HG03039 (cell line): ENCODE results near the gene IKZF1.

ENCODE experiments used
- ATAC-seq: cut with Tn5 transposase; IDR thresholded peaks from one replicate; pipeline ENCODE4 v1.9.1; 2021; ENCODE audit warnings: mild to moderate bottlenecking, moderate library complexity; ENCODE audit not compliant: unreplicated experiment

IKZF1 gene

DNA sequence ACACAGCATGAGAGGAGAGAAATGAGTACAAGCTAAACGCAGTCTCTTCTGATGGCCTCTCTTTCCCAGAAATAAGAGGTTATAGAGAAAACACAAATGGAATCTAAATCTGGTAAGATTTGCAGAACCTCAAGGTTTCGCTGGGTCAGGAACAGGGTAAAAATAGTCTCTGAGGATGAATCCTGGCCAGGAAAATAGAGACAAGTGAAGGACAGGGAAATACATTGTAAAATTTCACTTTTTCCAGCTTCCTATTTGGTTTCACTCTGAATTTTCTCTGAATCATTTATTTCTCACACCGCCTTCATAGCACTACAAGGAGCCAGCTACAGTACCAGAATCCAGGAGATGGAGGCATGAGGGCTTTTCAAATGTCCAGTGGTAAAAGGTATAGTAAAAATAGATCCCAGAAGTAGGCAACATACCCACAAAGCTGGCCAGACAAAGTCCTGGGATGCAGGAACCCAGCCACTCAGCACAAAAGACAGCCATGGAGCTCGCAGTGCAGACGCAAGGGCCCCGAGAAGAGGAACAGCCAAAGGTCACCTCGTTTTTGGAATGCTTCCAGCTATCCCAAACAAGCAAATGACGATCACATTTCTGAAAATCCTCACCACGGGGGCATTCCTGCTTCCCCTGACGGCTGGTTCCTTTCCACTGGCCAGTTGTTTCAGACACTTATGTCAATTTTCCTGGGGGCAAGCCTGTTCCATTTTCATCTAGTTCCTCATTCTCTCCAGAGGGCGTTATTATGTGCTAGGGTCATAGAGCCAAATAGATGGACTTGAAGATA lies 21.5 kb upstream of the IKZF1 start:
- ATAC-seq: no peak

DNA sequence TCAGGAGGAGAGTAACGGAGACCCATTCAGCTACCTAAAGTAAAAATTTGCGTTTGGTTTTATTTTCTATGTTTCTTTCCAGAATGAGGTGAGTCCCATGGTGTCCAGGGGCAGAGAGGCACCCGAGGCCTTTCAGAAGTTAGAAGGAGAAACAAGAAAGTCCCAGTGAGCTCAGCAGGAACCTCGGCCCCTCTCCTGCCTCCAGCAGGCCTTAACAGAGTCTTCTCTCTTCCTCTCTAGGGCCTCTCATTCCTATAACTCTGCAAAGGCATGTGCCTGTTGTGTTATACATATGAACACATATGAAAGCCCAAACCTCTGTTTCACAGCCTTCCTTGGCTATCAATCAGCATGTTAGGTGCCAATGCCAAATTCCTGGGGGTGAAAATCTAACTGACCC lies 20.8 kb upstream of the IKZF1 start:
- no peak for ATAC-seq

DNA sequence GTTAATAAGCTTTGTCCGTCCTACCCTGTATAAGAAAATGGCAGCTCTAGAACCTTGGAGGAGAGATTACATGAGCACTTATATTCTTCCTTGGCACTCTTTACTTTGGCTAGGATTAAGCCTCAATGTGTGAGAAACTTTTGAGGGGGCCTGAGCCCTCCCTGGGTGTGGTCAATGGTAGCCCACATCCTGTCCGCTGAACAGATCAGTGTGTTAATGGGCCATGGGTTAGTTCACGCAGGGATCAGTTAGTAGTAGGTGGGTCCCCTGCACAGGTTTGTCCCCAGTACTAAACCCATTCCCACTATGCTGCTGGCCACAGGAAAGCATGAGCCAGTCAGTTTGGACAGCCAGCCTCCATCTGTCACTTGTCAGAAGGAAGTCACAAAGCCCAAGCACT lies 20.2 kb upstream of the IKZF1 start:
- no peak for ATAC-seq

DNA sequence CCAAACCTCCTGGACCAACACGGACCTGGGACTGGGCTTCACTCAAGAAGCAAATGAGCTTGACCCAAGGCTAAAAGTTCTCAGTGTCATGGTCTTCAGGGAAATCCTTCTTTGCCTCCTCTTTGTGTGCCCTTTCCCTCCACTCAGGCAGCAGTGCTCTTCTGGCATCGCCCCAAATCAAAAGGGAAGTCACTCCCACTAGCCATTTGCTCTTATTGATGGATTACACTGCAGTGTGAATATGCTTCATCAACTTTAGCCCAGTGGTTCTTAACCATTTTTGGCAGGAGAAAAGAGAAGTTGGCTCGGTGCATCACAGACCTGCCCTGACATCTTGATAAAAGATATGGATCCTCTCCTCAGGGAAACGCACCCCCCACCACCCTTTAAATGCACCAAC lies 19.2 kb upstream of the IKZF1 start:
- no peak for ATAC-seq

DNA sequence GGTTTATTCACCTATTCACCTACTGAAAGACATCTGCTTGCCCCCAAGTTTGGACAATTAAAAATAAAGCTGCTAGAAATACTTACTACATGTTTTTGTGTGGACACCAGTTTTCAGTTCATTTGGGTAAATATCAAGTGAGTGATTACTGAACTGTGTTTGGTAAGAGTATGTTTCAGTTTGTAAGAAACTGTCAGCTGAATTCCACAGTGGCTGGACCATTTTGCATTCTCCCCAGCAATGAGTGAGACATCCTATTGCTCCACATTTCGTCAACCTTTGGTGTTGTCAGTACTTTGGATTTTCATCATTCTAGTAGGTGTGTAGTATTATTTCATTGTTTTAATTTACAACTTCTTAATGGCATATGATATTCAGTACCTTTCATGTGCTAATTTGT lies 17.4 kb upstream of the IKZF1 start:
- no peak for ATAC-seq

DNA sequence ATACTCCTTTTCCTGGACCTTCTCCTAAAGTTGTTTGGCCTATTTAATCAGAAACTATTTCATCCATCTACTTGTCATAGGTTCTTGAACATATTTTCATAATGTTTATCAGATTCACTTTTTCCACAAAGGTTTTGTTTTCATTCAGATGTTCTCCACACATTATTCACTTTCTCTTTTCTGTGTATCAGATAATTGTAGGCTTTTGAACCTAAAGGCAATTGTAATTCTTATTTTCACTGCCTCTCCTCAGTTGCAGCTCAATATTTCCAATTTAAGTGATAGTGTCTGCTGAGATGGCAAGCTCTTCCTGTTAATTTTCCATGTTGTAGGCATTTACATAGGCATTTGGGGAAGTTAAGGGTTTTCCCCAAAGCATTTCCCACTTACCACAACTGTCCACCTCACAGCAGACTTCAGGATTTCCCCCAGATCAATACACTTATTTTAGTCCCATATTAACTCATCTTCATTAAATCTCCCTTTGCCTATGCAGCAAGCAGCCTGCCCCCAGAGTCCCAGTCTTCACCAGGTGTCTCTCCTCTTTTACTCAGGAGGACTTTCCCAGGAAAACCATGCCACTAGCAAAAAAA lies 12.3 kb upstream of the IKZF1 start:
- no peak for ATAC-seq

DNA sequence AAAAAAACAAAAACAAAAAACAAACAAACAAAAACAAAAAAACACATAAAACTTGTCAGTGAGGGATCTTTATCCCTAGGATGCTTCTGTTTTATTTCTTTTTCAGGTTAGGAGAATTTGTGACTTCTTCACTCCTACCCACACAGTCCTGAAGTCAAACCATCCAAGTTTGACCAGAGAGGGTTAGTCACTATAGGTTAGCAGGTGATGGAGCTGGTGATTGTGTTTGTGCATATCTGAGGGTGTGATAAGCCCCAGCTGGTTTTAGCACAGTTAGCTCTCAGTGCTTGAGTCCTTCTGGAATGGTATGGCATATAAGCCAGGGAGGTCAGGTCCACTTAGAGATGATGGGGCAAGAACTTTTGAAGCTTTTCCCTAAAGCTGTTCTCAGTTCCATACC lies 11.8 kb upstream of the IKZF1 start:
- no peak for ATAC-seq

DNA sequence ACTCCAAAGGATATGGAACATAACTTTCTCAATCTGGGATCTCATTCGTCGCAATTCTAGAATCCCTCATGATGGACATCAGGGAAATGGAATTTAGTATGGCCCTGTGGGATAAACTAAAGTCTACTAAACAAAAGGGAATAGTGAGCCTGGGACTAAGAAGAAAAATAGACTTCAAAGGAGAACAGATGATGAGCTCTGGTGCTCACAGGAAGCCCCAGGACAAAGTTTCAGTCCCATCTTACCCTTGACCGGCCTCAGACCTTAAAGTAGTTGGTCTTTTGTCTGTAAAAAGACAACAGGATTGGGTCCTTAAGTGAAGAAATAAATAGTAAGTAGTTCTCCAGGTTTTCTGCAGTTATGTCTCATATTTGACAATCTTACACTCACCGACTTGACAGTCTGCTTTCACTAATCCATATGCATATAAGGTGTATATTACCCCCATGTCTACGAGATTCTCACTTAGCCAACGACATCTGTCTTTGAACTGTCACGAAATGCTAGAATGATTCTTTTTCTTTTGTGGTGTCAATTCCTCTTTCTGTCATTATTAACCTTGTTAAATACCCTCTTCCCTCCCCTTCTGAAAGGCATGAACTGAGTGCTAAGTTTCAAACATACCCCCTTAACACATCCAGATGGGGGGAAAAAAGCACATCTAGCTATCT lies 10.9 kb upstream of the IKZF1 start:
- peak; percentile 44 for ATAC-seq

DNA sequence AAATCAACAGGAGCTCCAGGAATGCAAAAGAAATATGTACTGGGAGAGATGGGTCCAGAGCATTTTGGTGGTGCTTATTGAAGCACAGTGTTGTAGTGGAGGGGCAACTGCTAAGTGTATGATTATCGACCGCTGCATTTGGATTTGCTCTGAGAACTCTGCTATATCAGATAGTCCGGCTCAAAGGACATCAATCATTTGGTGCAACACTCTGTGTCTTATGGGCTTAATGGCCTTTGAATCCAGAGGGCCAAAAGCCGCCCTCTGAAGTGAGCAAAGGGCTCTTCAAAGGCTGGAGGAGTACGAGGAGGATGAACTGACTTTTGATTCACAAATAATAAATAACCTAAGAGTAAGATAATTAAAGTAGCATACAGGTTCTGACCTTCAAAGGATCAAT lies 9.4 kb upstream of the IKZF1 start:
- ATAC-seq: no peak

DNA sequence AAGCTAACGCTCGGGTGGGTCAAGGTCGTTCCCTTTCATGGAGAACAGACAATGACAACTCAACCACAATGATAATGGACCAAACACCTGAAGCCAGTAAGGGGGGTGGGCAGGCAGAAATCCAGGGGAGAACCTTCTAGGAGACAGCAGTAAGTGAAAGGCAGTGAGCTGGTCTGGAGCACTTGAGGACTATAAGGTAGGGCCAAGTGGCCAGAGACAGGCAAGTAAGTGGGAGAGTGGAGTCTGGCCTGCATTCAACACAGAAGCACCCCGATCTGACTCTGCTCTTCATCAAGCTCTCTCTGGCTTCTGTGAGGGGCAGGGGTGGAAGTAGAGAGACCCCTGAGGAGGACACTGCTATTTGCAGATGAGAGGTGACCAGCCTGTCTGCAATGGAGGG lies 7.7 kb upstream of the IKZF1 start:
- no peak for ATAC-seq

DNA sequence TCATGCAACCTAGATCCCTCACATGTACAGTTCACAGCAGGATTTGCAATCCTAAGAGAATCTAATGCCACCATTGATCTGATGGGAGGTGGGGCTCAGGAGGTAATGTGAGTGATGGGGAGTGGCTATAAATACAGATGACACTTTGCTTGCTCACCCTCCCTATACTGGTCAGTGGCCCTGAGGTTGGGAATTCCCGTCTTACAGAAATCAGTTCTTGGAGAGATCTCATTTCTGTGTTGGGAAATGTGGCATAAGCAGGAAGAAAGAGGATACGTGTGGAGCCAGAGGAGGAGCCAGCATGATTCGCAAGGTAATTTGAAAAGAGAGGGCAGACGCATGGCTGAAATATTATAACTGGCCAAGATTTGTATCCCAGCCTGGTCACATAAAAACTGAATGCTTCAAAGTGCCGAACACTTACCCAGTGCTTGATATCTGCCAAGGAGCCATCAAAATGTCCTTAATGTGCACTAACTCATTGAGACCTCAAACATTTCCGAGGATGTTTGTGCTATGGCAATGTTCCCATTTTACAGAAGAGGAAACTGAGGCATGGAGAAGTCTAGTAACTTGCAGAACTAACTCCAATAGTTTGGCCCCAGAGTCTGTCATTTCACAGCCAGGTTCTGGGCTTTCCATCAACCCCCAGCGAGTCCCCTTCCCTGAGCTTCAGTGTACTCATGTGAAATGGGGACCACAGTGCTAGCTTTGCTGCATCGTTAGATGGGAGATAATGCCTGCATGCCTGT lies 5.5 kb upstream of the IKZF1 start:
- no peak for ATAC-seq

DNA sequence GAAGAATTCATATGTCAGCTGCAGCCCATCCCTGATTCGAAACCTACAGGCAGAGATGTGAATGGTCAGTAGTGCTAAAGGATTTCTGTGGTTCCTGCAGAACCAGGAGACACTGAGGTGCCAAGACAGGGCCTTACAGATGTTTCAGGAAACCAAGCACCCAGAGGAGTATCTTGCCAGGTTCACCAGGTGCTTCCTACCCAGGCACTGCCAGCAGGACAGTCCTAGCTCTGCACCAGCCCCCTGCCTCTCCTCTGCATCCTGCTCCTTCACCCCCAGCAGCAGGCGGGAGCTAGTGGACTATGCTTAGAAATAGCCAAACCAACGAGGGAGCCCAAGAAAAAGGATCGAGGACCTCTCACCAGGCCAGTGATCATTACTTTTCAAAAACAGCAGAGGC lies 4.2 kb upstream of the IKZF1 start:
- no peak for ATAC-seq

DNA sequence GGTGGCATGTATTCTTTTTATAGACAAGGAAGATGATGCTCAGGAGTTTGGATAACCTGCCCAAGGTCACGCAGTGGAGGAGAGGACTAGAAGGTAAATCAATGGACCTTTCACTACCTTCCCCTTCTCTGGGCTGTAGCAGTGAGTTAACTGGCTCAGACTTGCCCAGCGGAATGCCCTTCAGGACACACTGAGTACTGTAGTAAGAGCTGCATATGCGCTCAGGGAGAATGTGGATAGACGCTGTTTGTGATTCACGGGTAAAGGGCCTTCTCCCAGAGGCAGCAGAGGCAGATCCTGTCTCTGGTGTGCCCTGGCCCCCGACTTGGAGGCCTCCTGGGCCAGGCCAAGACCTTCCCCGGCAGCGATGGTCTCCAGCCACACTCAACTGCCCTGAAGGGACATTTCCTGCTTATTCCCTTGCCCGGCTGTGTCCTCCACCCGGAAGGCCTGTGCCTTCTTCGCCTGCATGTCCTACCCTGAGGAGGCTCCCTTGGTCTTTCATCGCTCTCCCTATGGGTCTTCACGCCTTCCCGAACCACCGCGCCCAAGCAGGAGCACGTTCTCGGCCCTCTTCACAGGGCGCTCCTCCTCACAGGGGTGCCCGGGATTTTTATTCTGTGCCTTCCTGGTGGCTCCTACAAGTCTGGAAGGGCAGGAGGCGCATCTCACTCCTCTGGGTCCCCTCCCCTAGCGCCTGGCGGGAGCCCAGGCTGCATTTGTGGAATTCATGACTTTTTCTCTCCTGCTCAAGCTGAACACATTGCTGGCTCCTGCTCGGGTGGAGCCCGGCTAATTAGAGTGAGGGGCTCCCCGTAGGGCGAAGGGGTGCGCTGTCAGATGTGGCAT lies 1.8 kb upstream of the IKZF1 start:
- no peak for ATAC-seq

DNA sequence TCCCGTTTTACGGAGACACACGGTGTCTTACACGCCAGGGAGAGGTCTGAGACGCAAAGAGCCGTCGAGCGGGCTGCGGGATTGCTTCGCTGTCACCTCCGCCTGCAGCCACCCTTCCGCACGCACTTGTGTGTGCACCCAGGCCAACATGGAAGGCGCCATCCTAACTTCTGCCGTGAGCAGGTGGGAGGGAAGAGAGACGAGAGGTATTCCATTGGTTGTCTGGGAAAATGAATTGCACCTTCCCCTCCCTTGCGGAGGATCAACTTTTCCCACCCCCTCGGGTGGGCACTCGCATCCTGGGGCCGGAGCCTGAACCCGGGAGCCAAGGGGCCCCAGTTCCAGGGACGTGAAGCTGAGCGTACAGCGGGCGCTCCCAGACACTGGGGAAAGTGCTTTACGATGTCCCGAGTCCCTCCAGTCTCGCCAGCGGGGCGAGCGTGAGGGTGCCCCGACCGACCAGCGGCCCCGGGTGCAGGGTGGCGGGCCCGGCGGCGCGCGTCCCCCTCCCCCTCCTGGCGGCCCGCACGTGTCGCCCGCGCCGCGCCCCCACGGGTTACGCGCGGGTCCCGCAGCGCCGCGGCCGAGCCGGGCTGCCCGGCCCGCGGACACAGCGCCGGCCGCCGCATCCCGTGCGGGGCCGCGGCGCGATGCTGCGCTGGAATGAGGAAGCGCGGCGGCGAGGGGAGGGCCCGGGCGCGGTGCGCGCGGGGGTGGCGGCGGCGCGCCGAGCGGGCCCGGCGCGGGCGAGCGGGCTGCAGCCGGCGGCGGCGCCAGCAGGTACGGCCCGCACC lies 984 bp upstream of the IKZF1 start:
- peak; percentile 18 for ATAC-seq

DNA sequence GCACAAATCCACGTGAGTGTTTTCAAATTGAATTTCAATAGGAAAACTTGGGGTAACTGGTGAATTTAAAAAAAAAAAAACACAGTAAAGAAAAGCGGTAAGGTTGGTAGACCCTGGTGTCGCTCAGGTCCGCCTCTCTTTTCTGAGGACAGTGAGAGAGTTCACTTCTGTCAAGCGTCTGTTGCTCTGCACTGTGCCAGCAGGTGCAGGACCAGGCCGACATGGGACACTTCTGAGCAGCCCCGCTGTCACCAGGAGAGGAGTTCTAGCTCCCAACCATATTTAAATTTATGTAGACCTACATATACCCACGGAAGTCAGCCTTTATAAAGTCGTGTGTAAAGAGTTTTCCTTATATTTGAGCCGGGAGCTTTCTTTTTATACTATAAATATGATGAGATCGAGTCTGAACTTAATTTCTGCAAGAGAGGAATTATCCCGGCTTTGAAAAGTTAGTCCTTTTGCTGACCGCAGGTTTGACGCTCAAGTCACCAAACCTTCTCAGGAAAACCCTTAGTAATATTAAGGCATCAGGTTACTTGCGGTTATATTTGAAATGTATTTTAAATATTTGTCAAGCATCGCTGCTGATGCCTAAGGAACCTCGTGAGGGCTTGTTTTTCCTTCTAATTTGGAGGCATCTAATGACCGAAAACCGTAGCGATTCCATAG lies 531 bp downstream of the IKZF1 start:
- peak; percentile 30 for ATAC-seq

DNA sequence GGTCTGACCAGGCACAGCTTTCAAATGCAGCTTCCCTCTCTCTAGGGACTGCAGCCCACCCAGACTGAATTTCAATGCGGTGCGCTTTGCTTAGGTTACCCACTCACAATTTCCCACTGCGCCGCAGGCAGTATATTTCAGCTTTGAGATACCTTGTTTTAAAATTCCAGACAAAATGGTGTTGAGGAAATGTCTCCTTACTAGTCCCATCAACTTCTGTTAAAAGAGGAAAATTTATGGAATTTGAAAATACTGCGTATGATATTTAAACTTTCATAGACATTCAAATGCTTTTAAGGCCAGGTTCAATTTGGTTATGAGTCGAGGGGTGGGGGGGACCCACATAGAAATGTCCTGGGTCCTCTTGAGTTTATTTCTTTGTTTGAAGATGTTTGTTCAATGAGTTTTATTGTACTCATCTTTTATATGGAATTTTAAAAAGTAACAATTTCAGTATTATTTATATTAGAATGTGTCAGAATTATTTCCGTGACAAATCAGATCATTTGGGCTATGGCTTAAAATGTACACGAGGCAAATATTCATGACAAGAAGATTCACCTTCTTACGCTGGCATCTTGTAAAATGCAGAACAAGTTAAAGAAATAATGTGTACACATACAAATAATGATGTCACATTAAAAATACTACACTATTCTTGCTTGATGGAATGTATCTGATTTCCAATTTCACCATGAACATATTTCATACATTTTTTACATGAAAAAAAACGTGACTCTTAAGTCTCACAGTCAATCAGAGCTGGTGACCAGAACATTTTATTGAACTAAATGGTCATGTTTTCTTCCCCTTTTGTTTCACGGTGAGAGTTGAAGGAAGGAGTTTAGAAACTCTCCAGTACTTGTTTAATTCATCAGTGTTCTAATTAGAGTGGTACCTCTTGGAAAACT lies 1.3 kb downstream of the IKZF1 start:
- no peak for ATAC-seq

DNA sequence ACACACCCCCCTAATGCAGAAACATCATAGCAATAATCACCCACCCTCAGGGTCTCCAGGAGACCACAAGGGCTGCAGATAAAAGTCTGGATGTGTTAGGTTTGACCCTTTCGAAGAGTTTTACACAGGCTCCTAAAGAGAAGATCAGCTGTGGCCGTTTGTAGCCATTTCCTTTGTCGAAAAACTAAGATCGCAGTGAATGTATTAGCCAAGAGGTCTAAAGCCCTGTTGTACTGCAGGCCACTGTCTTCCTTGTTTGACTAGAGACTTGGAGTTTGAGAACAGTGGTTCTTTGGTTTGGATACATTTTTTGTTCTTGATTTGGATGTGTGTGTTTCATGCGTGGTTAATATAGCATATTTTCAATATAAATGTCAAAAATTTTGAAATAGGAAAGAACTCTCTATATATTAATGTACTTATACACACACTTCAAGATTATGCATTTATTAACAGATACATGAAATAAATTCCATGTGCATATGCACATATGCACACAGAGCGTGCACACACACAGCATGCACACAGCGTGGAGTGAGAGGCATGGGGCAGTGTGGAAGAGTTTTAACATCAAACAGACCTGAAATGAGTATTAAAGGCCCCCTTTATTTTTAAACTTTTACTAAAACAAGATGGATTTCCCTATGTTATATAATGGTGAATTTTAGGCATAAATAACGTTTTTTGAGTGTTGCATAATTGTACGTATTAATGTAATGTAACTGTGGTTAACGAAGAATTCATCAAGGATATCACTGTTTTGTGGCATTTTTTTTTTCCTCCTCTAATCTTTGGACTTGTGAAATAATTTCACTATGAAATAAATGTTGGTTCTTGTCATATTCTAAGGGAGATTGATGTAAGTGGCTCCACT lies 2.2 kb downstream of the IKZF1 start:
- ATAC-seq: no peak
